Suprapubic skin (tissue), 3 donors: ENCODE results near the gene HRNR.
A peak's percentile ranks its signal among the peaks of the same experiment; 100 is the strongest.

Experiments
- EP300 ChIP-seq: sonication (generic); formaldehyde crosslinking; IDR thresholded peaks from one replicate; pipeline ENCODE4 v1.6.1; 2017; ENCODE audit warnings: antibody characterized with exemption
- TF ChIP-seq, protein P1 (sequence below), 2 donors: fragments of 200-600 bp in 1 of 2; fragments of 450-650 bp in 1 of 2; sonication (generic) in 1 of 2; IDR thresholded peaks; one replicate each; pipeline ENCODE4 v1.5.1; 2016 to 2019; ENCODE audit warnings: antibody characterized with exemption in 2 of 2, mild to moderate bottlenecking in 1 of 2, moderate library complexity in 1 of 2

DNA sequence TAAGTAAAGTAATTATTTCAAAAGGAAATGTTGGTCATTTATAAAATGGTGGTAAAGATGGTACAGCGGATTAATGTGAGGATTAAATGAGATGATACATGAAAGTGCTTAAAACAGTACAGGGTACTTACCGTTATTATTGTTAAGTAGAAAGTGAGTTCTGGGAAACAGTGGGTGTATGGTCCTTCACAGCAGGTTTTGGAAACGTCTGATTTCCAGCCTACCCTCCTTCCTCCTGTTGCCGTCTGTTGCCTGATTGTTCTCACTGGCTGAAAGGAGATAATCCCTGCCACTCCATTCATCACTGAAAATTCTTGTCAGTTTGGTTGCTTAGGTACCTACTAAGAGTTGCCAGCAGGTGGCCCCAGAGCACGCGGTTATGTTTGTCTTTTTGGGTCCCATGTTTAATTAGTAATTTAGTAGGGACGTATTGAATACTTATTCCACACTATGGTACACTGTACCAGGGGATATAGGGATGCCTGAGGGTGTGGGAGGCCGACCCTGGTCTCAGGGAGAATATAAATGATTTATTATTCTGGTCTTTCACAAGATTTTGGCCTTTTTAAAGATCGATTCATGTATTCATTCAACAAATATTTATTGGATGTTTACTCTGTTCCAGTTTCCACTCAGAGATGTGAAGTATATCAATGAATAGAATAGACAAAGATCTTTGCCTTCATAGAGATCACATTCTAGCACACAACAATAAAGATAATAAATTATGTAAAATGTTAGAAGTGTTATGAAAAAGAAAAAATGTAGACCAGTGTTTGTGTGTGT is 34.1 kb downstream of the HRNR start:
- TF ChIP-seq EP300: no peak
- TF ChIP-seq, protein P1, sequence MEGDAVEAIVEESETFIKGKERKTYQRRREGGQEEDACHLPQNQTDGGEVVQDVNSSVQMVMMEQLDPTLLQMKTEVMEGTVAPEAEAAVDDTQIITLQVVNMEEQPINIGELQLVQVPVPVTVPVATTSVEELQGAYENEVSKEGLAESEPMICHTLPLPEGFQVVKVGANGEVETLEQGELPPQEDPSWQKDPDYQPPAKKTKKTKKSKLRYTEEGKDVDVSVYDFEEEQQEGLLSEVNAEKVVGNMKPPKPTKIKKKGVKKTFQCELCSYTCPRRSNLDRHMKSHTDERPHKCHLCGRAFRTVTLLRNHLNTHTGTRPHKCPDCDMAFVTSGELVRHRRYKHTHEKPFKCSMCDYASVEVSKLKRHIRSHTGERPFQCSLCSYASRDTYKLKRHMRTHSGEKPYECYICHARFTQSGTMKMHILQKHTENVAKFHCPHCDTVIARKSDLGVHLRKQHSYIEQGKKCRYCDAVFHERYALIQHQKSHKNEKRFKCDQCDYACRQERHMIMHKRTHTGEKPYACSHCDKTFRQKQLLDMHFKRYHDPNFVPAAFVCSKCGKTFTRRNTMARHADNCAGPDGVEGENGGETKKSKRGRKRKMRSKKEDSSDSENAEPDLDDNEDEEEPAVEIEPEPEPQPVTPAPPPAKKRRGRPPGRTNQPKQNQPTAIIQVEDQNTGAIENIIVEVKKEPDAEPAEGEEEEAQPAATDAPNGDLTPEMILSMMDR (IDR thresholded peaks at IDR 0.05): peak; percentile 57 to 66
